T-helper 9 cell (primary cell): Measurements from ENCODE around the gene ZC3H7B.
"Not testable (repeated sequence)": the region's sequence is repeated elsewhere in the genome, so short reads cannot be mapped to it uniquely, and the experiment has no call there.

Source experiments
- DNase-seq: peaks from one replicate; pipeline ENCODE4 v3.0.0-alpha.2; 2020

ZC3H7B gene

DNA sequence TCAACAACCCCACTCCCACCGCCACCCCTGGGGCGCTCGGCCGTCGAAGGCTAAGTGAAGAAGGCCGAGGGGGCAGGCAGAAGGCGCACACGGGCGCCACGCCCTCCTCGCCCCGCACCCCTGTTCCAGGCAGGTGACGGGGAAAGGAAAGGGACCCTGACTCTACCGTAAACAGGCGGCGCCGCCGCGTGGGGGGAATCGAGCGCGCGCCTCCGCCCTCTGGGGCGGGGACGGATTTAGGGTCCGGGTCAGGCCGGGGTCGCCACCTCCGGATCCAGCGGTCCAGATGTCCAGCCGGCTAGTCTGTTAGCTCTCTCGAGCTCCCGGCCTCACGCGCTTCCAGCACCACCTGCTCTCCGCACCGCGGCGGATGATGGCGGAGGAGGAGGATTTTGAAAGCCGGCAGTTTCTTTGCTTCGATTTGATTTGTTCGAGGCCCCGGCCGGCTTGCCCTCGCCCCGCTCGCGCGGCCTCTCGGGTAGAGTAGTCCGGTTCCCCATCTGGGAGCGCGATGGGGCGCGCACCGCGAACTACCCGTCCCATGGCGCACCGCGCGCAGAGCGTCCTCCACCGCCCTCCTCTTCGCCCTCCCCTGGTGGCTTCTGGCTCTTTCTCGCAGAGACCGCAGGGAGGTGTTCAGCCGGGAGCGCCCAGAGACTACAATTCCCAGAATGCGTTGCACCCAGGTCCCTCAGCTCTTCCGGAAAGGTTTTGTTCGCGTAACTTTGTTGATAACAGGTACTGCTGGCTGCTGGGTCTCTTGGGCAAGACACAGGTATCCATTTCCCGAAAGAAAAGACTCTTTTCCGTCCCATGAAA is 15.3 kb upstream of the ZC3H7B start, which contains the start of gene RANGAP1:
RANGAP1 (minus strand) TSS at position 368 of the 819 bp plus-strand sequence. CDS start 5,143 bp downstream, outside the sequence.
- peak; percentile 93 for DNase-seq

DNA sequence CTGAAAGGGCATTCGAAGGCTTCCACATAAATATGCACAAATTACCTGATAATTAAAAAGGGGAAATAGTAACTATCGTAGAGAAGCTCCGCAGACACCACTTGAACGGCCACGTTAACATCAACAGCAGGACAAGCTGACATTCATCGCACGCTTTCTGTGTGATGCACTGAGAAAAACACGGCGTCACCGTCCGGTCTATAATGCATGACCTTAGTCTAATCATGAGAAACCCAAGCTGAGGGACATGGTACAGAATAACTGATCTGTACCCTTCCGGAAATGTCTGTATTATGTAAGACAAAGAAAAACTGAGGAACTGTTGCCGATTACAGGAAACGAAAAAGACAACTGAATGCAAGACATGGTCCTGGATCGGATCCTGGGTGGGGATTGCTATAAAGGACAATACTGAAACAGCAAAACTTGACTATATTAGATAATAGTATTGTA is 14.7 kb upstream of the ZC3H7B start:
- DNase-seq: peak; percentile 35

DNA sequence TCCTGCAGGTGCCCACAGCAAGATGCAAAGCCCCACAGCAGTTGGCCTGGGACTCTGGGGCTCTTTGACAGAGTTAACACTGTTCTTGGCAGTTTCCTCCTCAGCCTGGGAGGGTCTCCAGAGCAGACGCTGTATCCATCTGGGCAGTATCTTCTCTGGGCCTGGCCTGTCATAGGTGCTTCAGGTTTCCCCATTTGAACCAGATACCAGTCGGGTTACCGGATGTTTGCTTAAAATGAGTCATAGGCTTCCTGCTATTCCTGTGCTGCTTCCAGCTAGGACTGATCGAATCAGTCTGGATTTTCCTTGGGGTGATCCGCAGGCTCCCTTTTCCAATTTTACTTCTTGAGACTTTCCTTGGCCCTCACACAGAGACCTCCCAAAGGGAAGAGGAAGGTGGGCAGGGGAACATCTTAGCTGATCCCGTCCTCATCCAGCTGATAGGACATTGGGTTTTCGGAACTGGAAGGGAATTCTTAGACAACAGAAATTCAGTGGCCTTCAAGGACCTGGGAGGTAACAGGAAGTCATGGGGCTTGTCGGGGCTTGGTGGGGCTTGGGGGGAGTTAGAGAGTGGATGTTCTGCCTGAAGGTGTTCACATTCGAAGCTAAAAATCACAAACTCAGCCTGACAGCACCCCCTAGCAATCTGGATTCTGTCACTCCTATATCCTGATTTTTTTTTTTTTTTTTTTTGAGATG is 12.9 kb upstream of the ZC3H7B start:
- DNase-seq: no peak

DNA sequence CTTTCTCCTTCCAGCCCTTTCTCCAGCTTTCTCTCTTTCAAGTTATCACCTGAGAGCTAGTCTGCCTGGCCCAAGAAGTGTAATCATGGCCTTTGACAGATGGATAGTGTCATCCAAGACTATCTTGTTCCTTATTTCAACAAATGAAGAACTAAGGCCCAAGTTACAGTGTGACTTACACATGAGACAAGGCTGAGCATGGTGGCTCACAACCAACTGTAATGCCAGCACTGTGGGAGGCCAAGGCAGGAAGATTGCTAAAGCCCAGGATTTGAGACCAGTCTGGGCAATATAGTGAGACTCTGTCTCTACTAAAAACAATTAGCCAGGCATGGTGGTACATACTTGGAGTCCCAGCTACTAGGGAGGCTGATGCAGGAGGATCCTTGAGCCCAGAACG is 11.7 kb upstream of the ZC3H7B start:
- no peak for DNase-seq

DNA sequence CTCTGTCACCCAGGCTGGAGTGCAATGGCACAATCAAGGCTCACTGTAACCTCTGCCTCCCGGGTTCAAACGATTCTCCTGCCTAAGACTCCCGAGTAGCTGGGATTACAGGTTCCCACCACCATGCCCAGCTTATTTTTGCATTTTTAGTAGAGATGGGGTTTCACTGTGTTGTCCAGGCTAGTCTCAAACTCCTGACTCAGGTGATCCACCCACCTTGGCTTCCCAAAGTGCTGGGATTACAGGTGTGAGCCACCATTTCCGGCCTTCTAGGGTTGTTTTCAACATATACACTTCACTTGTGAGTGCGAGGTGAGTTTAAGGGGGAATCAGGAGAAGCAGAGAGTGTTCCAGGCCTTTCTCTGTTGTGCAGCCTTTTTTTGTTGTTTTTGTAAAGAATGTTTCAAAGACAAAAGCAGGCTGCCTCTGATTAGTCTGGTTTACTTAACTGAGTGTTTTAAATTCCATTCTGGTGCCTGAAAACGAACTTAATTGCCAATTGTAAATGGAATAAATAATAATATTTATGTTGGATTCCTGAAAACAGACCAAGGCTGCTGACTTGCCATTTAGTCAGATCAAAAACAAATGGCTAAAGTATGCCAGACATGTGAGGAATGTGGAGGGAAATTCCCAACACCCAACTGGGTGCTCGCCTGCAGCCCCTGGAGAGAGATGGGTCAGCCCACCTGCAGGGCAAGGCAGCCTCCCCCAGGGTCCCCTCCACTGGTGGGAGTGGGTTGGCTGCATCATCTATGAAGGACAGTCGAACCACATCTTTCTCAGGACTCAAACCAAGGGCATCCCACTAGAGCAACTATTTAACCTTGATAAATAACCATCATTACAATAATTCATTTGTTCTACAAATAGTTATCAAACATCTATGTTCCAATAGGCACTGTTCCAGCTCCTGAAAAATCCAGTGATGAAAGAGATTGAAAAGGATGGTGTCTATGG is 10.8 kb upstream of the ZC3H7B start:
- DNase-seq: no peak

DNA sequence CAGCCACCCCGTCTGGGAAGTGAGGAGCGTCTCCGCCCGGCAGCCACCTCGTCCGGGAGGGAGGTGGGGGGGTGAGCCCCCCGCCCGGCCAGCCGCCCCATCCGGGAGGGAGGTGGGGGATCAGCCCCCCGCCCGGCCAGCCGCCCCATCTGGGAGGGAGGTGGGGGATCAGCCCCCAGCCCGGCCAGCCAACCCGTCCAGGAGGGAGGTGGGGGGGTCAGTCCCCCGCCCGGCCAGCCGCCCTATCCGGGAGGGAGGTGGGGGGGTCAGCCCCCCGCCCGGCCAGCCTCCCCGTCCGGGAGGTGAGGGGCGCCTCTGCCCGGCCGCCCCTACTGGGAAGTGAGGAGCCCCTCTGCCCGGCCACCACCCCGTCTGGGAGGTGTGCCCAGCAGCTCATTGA is 6.5 kb upstream of the ZC3H7B start:
- DNase-seq: not testable (repeated sequence)

DNA sequence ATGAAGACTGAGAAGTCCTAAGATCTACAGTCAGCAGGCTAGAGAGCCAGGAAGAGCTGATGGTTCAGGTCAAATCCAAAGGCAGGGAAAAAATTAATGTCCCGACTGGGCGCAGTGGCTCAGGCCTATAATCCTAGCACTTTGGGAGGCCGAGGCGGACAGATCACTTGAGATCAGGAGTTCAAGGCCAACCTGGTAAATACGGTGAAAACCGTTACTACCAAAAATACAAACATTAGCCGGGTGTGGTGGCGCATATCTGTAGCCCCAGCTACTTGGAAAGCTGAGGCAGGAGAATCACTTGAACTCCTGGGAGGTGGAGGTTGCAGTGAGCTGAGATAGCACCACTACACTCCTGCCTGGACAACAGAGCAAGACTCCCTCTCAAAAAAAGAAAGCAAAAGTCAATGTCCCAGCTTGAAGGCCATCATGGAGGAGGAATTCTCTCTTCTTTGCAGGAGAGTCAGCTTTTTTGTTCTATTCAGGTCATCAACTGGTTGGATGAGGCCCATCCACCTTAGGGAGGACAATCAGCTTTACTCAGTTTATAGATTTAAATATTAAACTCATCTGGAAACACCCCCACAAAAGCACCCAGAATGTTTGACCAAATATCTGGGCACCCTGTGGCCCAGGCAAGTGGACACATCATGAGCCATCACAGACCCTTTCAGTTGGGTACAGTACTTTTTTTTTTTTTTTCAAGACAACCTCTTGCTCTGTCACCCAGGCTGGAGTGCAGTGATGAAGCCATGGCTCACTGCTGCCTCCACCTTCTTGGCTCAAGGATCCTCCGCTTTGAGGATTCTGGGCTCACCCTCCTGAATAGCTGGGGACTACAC is 4.3 kb upstream of the ZC3H7B start:
- DNase-seq: no peak

DNA sequence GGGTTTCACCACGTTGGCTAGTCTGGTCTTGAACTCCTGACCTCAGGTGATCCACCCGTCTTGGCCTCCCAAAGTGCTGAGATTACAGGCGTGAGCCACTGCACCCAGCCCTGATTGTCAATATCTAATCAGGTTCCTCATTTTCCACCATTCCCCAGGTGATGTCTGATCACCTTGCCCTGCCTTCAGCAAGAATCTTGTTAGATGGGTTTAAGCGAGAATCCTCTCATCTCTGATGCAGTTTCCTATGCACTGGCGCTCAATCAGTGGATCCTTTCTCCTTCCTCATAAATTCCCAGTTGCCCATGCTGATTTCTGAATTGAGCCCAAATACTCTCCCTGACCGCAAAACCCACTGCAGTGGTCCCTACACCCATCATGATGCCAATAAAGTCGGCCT is 664 bp upstream of the ZC3H7B start:
- DNase-seq: no peak

DNA sequence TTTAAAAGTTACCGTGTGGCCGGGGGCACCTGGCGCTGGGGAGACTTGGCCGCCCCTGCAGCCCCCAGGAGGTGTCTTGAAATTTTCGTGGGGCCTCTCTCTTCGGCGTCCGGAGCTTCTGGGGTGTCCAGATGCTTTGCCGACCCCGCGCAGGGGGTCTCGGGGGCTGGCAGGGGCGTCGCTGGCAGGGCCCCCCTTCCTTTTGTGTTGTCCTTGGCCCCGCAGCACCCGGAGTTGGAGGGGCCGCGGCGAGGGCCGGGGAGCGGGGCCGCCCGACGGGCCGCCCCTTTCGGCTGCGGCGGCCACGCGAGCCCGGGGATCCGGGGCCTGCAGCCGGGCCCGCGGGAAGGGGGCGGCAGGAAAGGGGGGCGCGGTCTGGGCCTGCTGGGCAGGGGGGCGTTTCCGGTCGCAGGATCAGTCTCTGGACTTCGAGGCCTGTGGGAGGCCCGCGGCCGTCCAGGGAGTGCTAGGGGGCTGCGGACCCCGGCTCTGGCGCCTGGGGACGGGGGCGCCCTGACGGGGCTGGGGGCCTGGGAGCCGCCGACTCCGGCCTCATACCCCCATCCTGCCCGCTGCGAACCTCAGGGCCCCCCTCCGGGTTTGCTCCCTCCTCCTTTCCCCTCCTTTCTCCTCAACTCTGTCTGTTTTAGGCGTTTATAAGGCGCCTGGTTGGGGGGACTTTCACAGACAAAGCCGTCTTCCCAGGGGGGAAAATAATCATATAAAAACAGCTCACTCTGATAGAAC is 869 bp downstream of the ZC3H7B start:
- DNase-seq: no peak

DNA sequence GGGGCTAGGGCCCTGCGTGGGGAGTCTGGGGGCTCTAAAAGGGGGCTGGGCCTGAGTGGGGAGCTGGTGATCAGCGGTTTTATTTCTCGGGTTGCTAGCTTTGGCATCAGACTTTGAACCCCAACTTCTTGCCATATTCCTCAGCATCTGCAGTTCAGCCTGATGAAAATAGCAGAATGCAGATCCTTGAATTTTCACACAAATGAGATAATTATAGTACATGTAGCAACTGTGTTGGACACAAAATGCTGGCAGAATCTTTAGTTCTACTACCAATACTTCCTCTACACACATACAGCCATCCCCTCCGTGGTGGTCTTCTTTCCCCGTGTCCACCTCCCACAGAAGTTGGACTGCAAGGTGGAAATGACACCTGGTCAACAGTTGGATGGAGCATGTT is 1.5 kb downstream of the ZC3H7B start:
- no peak for DNase-seq

DNA sequence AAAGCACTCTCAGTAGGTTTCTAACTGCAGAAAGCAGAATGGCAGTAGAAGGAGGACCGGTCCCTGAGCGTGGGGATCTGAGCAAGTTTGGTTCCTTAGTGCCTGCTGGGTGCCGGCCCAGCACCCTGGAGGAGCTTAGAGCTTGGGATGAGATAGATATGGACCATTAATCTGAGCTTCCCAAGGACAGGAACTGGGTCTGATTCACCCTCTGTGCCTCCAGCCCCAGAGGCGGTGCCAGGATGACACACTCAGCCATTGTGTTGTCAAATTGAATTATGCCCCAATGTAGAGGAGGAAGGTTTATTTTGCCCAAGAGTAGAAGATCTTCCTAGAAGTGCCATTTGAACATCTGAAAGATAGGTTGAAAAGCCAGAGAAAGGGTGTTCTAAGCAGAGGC is 4.3 kb downstream of the ZC3H7B start:
- no peak for DNase-seq

DNA sequence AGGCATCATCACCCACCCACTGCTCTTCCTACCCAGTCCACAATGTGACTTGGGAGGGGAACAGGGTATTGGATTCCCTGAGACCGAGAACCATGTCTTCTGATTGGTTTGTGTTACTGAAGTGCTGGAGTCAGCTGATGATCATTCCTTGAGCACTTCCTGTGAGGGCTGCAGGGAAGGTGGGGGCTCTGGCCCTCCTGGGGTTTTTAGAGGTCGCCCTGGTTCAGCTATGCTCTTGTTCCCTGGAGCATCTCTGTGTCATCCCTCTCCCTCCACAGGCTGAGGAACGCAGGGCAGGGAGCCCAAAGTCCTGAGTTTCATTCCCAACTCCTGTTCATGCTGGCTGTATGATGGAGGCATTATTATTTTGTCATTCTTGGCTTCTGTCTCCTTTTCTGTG is 6.7 kb downstream of the ZC3H7B start:
- DNase-seq: no peak

DNA sequence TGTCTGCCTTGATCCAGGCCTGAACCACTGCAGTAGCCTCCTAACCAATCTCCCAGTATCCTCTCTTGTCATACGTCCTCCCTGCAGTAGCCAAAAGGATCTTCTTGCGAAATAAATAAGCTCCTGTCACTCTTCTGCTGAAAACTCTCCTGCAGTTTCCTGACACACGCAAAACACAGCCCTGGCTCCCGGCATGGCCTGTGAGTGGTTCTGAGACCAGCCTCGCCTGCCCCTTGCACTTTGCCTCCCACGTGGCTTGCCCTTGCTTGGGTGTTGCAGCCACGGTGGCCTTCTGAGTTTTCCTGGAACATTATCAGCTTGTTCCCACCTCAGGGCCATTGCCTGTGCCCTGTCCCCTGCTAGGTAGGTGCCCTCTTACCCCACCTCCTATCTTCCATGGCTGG is 7.2 kb downstream of the ZC3H7B start:
- no peak for DNase-seq

DNA sequence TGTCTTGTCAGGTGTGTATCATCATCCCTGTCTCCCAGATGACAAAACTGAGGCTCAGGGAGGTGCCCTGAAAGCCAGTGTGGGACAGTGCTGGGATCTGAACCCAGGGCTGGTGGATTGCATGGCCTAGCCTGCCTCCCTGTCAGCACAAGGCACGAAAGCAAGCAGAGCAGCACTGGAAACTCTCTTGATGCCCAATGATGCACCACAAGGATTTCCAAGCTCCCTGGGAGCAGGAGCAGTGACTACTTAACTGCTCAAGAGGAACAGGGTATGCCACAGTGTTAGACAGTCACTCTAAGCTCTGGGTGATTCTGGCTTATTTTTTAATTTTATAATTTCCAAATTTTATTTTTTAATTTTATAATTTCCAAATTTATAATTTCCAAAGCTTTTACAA is 9.0 kb downstream of the ZC3H7B start:
- no peak for DNase-seq

DNA sequence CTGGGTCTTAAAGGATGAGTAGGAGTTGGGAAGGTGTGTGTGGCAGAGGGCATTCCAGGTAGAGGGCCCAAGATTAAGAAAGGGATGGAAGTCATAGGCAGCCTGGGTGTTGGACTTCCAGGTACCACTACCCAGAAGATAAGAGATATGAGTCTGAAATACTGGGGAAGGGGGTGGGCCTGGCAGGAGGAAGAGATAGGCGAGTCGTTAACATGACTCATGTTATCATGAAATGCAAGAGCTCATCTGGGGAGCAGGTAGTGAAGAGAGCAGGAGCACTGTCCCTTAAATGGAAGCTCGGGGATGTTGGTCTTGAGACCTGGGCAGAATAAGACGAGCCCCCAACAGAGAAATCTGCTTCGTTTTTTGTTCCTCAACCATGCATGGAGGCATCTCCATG is 10.2 kb downstream of the ZC3H7B start:
- DNase-seq: no peak

DNA sequence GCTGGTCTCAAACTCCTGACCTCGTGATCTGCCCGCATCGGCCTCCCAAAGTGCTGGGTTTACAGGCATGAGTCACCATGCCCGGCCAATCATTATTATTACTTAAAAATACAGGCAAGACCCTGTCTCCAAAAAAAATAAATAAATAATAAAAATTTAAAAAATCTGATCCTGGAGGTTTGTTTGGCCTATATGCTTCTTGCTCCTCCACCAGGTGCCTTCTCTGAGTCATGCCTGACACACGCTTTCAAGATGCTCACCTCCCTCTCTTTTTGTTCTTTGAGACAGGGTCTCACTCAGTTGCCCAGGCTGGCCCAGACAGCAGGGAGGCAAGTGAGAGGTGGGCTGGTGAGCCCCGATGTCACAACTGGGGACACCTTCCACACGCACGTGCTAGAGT is 13.5 kb downstream of the ZC3H7B start:
- DNase-seq: no peak

DNA sequence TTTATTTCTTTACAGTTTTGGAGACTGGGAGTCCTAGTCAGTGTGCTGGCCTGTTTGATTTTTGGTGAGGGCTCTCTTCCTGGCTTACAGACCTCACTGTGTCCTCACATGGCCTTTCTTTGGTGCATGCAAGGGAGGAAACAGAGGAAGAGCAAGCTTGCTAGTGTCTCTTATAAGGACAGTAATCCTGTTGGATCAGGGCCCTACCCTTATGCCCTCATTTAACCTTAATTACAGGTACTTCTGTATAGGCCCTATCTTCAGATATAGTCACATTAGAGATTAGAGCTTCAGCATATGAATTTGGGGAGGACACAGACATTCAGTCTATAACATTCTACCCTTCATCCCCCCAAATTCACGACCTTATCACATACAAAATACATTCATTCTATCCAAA is 14.3 kb downstream of the ZC3H7B start:
- DNase-seq: no peak

DNA sequence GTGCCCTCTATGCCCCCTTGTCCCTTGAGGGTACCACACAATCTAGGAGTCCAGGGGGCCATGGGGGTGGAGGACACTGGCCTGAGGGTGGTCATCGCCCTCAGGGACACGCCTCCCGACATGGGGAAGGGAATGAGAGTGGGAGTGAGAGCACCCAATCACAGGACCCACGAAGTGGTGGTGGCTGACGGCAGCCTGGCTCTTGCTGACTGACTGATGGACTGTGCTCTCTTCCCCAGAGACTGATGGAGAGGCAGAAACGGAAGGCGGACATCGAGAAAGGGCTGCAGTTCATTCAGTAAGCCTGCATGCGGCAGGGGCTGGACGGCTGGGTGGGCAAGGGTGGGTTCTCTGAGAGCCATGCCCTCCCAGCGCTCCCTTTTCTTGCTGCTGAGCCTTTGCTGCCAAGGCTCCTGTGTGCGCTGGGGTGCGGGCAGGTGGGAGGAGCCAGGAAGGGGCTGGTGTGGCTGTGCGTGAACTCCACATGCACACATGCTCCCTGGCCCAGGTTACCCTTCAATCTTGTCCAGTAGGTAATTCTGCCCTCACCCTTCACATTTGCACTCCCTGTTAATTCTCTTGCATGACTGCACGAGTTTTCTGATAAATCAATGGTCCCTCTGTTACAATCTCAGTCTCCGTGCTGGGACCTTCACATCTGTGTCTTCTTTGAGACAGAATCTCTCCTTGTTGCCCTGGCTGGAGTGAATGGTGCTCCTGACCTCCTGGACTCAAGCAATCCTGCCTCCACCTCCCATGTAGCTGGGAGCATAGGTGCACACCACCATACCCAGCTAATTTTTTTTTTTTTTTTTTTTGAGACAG is 19.3 kb downstream of the ZC3H7B start:
- DNase-seq: no peak

DNA sequence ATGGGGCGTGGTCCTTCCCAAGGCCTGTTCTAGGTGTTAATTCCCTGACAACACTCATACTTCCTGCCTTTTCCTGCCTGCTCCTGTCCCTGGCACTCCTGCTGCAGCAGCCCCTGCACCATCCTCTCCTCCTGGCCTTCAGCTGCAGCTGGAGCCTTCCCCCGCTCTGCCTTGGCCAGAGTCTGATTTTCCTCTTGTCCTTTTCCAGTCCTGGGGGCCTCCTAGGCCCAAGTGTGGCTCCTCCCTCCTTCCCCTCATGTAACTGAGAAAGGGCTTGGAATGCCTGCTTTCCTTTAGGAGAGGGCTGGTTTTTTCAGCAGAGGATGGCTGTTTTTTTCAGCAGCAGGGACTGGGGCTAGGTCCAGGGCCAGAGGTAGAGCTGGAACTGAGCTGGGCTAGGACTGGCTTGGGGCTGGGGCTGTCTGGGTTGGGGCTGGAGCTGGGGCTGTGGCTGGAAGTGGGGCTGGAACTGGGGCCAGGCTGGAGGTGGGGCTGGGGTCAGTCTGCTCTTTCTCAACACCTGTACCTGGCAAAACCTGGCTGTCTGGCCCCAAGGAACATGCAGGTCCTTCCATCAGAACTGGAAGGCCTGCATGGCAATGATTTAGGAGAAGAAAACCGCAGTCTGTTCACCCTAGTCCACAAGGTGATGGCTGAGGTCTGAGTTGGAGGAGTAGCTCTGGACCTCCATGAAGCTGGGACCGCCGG is 23.6 kb downstream of the ZC3H7B start:
- DNase-seq: no peak

DNA sequence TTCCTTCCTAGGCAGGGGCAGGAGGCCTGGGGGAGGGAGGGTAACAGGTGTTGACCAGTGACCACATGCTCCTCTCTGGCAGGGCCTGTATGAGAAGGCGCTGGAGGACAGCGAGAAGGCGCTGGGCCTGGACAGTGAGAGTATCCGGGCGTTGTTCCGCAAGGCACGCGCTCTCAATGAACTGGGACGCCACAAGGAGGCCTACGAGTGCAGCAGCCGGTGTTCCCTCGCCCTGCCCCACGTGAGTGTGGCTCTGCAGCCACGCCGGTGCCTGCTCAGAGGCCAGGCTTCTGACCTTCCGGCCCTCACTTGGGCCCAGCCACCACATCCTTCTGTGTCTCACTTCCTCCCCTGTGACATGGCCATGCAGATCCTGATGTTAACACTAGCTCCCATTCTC is 25.8 kb downstream of the ZC3H7B start:
- no peak for DNase-seq
